SU-DHL-6 (cell line): ENCODE measurements around the gene ACAT2.
"Not testable (repeated sequence)": the region's sequence is repeated elsewhere in the genome, so short reads cannot be mapped to it uniquely, and the experiment has no call there.

Experiments used
- H2AFZ ChIP-seq: fragments of 200-600 bp; sonication (generic); 2 replicates; pipeline ENCODE4 v1.6.1; 2014; ENCODE audit warnings: low read depth, mild to moderate bottlenecking, moderate library complexity, mixed read lengths, antibody characterized with exemption, low read length; ENCODE audit not compliant: severe bottlenecking
- H3F3A ChIP-seq: fragments of 200-600 bp; shearing (Covaris generic); 2 replicates; pipeline ENCODE4 v1.6.0; 2016; ENCODE audit warnings: antibody characterized with exemption, mild to moderate bottlenecking; ENCODE audit not compliant: insufficient read depth
- H3K27ac ChIP-seq: fragments of 200-600 bp; sonication (generic); 2 replicates; pipeline ENCODE4 v1.5.1; 2016; ENCODE audit warnings: low read depth, mild to moderate bottlenecking, low read length, moderate library complexity, mixed read lengths
- H3K27me3 ChIP-seq: fragments of 200-600 bp; sonication (generic), shearing (Covaris generic); 2 replicates; pipeline ENCODE4 v1.6.0; 2014; ENCODE audit warnings: mild to moderate bottlenecking, low read length
- H3K36me3 ChIP-seq: fragments of 200-600 bp; sonication (generic); 2 replicates; pipeline ENCODE4 v1.6.1; 2014; ENCODE audit warnings: mild to moderate bottlenecking, low read length, mixed read lengths
- H3K4me2 ChIP-seq: fragments of 300-600, 200-600 bp; shearing (Covaris generic), sonication (generic); 2 replicates; pipeline ENCODE4 v1.6.0; 2014; ENCODE audit warnings: low read length, low read depth, mild to moderate bottlenecking; ENCODE audit not compliant: poor library complexity, severe bottlenecking
- H3K4me3 ChIP-seq: fragments of 200-600 bp; sonication (generic); 2 replicates; pipeline ENCODE4 v1.5.1; 2014; ENCODE audit warnings: antibody characterized with exemption, low read length, mild to moderate bottlenecking, mixed read lengths; ENCODE audit not compliant: insufficient read depth, poor library complexity, severe bottlenecking
- H3K79me2 ChIP-seq: fragments of 200-600 bp; sonication (generic); 2 replicates; pipeline ENCODE4 v1.6.1; 2014; ENCODE audit warnings: mild to moderate bottlenecking, low read length, moderate library complexity; ENCODE audit not compliant: insufficient read depth
- H3K9ac ChIP-seq: fragments of 200-600 bp; sonication (generic); 2 replicates; pipeline ENCODE4 v1.7.0; 2014; ENCODE audit warnings: mild to moderate bottlenecking, low read length
- H3K9me2 ChIP-seq: fragments of 200-600 bp; sonication (generic); replicated peaks from 2 replicates; pipeline ENCODE4 v1.6.1; 2014; ENCODE audit warnings: low read length; ENCODE audit not compliant: insufficient read depth
- H3K9me3 ChIP-seq: fragments of 200-600 bp; sonication (generic); 2 replicates; pipeline ENCODE4 v1.6.1; 2014; ENCODE audit warnings: low read length, mixed read lengths; ENCODE audit not compliant: insufficient read depth
- H4K20me1 ChIP-seq: fragments of 200-600 bp; sonication (generic); 2 replicates; pipeline ENCODE4 v1.6.1; 2014; ENCODE audit warnings: low read depth, mild to moderate bottlenecking, antibody characterized with exemption, low read length, moderate library complexity, mixed read lengths
- EZH2phosphoT487 ChIP-seq: fragments of 200-600 bp; sonication (generic), shearing (Covaris generic); conservative IDR thresholded peaks from 2 replicates; pipeline ENCODE4 v1.6.1; 2018; ENCODE audit warnings: mild to moderate bottlenecking, antibody characterized with exemption, low read length, moderate library complexity, mixed read lengths
- TF ChIP-seq, protein P1 (sequence below): fragments of 200-600 bp; sonication (generic); IDR thresholded peaks from one replicate; pipeline ENCODE4 v1.5.1; 2017; ENCODE audit warnings: antibody characterized with exemption, mild to moderate bottlenecking, low read length, moderate library complexity; ENCODE audit not compliant: insufficient read depth, poor library complexity, severe bottlenecking

ACAT2 gene

DNA sequence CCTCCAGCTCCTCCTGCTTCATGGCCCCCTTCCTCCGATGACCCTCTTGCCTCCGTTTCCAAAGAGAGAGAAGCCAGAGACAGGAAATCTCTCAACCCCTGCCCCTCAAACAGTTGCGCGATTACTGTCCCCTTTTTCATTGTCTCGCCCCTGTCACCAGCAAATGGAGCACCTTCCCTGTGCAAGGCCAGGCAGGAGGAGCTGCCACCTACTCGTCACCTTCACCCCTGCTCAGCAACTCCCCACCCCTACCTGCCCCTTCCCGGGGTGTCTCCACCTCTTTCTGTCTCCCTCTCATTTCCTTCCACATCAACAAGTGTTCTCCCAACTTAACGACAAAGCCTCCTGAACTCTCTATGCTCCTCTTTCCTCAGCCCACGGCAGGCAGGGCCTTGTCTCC lies 51.9 kb downstream of the ACAT2 start:
- Histone ChIP-seq H3K4me3 (no peak overlapping the region), H3K9ac (no peak overlapping the region), H3K36me3 (no peaks in the 10 kb centered on the region), H4K20me1 (no peaks in the 10 kb centered on the region), H3F3A (no peaks in the 10 kb centered on the region), H3K27me3 (no peaks in the 10 kb centered on the region), H3K79me2 (no peaks in the 10 kb centered on the region), H3K4me2 (no peak overlapping the region), H2AFZ (no peak overlapping the region), H3K27ac (no peak overlapping the region), H3K9me3 (no peaks in the 10 kb centered on the region), H3K9me2 (no peaks in the 10 kb centered on the region)
- TF ChIP-seq, protein P1, sequence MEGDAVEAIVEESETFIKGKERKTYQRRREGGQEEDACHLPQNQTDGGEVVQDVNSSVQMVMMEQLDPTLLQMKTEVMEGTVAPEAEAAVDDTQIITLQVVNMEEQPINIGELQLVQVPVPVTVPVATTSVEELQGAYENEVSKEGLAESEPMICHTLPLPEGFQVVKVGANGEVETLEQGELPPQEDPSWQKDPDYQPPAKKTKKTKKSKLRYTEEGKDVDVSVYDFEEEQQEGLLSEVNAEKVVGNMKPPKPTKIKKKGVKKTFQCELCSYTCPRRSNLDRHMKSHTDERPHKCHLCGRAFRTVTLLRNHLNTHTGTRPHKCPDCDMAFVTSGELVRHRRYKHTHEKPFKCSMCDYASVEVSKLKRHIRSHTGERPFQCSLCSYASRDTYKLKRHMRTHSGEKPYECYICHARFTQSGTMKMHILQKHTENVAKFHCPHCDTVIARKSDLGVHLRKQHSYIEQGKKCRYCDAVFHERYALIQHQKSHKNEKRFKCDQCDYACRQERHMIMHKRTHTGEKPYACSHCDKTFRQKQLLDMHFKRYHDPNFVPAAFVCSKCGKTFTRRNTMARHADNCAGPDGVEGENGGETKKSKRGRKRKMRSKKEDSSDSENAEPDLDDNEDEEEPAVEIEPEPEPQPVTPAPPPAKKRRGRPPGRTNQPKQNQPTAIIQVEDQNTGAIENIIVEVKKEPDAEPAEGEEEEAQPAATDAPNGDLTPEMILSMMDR: no peak
- no peak for TF ChIP-seq EZH2phosphoT487

- H3F3A ChIP-seq: no peaks in the 10 kb centered on the region
- no peaks in the 10 kb centered on the region for H3K9me2 ChIP-seq
- no peak overlapping the region for H3K27ac ChIP-seq
- TF ChIP-seq EZH2phosphoT487: no peak
- TF ChIP-seq, protein P1: no peak
- no peaks in the 10 kb centered on the region for H3K79me2 ChIP-seq
- no peaks in the 10 kb centered on the region for H3K9me3 ChIP-seq
- no peaks in the 10 kb centered on the region for H3K27me3 ChIP-seq
- no peak overlapping the region for H3K4me3 ChIP-seq
- H3K4me2 ChIP-seq: no peak overlapping the region
- H3K36me3 ChIP-seq: no peaks in the 10 kb centered on the region
- H3K9ac ChIP-seq: no peak overlapping the region
- no peaks in the 10 kb centered on the region for H4K20me1 ChIP-seq
- H2AFZ ChIP-seq: no peak overlapping the region
These were observed 53.6 kb downstream of the ACAT2 start for GRCh38 chr6:159815410-159815809.

GRCh38 chr6:159816775-159817174 lies 54.9 kb downstream of the ACAT2 start:
- not testable (repeated sequence) for H3K36me3 ChIP-seq, H3F3A ChIP-seq, H4K20me1 ChIP-seq, H3K79me2 ChIP-seq, H3K4me2 ChIP-seq, H3K9ac ChIP-seq, H3K27ac ChIP-seq, H3K27me3 ChIP-seq, H3K4me3 ChIP-seq, H3K9me2 ChIP-seq, H2AFZ ChIP-seq, H3K9me3 ChIP-seq

DNA sequence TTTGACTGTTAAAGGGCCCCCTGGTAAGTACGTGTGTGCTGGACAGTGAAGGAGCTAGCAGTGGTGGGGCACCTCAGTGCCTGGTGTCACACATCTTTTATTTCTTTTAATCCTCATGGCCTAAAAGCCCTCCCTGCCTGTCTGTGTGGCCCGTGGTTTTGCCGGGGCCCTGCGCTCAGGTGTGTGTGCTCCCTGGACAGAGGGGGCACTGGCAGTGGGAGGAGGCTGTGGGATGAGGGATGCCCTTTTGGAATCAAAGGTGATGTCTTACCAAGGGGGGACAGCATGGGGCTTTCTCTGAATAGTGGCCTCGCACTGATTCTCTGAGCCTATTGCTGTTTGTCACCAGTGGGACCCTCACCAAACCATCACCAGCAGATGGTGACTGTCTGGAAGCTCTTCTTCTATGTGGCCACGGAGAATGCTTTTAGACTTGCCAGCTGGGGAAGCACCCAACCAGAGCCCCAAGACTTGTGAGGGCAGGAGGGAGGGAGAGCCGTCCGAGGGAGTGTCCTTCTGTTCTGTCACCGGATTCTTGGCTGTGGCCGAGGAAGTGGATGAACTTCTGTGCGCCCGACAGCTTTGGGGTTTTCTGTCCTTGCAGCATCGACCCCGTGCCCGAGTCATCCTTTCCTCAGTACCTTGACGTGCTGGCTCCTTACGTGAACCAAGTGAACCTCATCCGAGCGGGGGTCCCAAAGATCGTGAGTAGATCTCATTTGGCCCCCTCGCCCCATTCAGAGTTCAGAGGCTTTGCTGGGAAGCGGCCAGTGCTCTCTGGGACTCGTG lies 56.3 kb downstream of the ACAT2 start:
- Histone ChIP-seq H3K79me2 (no peaks in the 10 kb centered on the region), H4K20me1 (no peaks in the 10 kb centered on the region), H3K27ac (no peak overlapping the region), H3K36me3 (no peaks in the 10 kb centered on the region), H2AFZ (no peak overlapping the region), H3K4me2 (no peak overlapping the region), H3K9me3 (no peaks in the 10 kb centered on the region), H3K9ac (no peak overlapping the region), H3F3A (no peaks in the 10 kb centered on the region), H3K4me3 (no peak overlapping the region), H3K27me3 (no peaks in the 10 kb centered on the region), H3K9me2 (no peaks in the 10 kb centered on the region)
- TF ChIP-seq, protein P1: no peak
- no peak for TF ChIP-seq EZH2phosphoT487
